HCT116 (cell line): ENCODE data around the gene FOXA2. TPM values are rescaled to one million over a fixed set of nuclear protein-coding genes. Genes with fewer than 3 reads are reported as not detected.

Experiments
- ATAC-seq: fragments of 200-7000 bp; cut with Tn5 transposase; 2 replicates; pipeline ENCODE4 v1.9.1; 2020; ENCODE audit warnings: mild to moderate bottlenecking, moderate library complexity
- BruUV-seq: library from RNA; stranded (reverse); fragments of 400-500 nt; replicated peaks from 2 replicates; lab custom pipeline; 2021; lab: Mats Ljungman, UMichigan
- CTCF ChIA-PET: fragments of 300-600 bp; sonication (Branson Sonifier 250); formaldehyde crosslinking; loops from one replicate; lab custom pipeline; 2021; ENCODE audit warnings: antibody characterized with exemption; lab: Charles Lee
- POLR2A ChIA-PET: fragments of 300-600, 350-600 bp; sonication (Branson Sonifier 250); formaldehyde crosslinking; loops from one replicate; lab custom pipeline; 2021; ENCODE audit warnings: antibody characterized with exemption; lab: Charles Lee
- RAD21 ChIA-PET, 2 experiments: fragments of 300-600 bp; sonication (Branson Sonifier 250); formaldehyde crosslinking; loops; one replicate each; lab custom pipeline; 2023; ENCODE audit warnings: low total read pairs in 2 of 2; ENCODE audit not compliant: uncharacterized antibody in 2 of 2, unreplicated experiment in 2 of 2, low non-redundant PET in 1 of 2; lab: Charles Lee
- DNase-seq: peaks from one replicate; pipeline ENCODE4 v3.0.0-alpha.2; 2010; ENCODE audit warnings: low read depth, low spot score
- H2AFZ ChIP-seq: fragments of 200-600 bp; shearing (Covaris generic), sonication (generic); 2 replicates; pipeline ENCODE4 v1.6.1; 2017; ENCODE audit warnings: low read depth, mixed run types, mixed read lengths, antibody characterized with exemption, low read length; ENCODE audit not compliant: poor library complexity, severe bottlenecking
- H3K27ac ChIP-seq: 2 replicates; pipeline ENCODE4 v1.5.1; 2012; ENCODE audit warnings: low read depth, low read length
- H3K27me3 ChIP-seq: fragments of 200-600 bp; sonication (generic); 2 replicates; pipeline ENCODE4 v1.6.1; 2016; ENCODE audit warnings: mixed run types, low read length, mixed read lengths; ENCODE audit not compliant: insufficient read depth
- H3K36me3 ChIP-seq, 2 experiments: fragments of 200-500 bp in 1 of 2; fragments of 200-600 bp in 1 of 2; sonication (Bioruptor generic) in 1 of 2; sonication (generic) in 1 of 2; 2 replicates each; pipeline versions ENCODE4 v1.5.1 to v1.6.1; 2014 to 2016; ENCODE audit warnings: low read length in 2 of 2, inconsistent platforms in 1 of 2, mixed read lengths in 1 of 2, mixed run types in 1 of 2; ENCODE audit not compliant: insufficient read depth in 2 of 2, control insufficient read depth in 1 of 2
- H3K4me1 ChIP-seq, 2 experiments: fragments of 200-600 bp in 1 of 2; sonication (generic) in 1 of 2; 2 replicates each; pipeline versions ENCODE4 v1.5.1 to v1.6.1; 2012 to 2017; ENCODE audit warnings: low read length in 2 of 2, inconsistent platforms in 1 of 2, mild to moderate bottlenecking in 1 of 2, mixed read lengths in 1 of 2, mixed run types in 1 of 2, moderate library complexity in 1 of 2; ENCODE audit not compliant: insufficient read depth in 2 of 2, control insufficient read depth in 1 of 2
- H3K4me2 ChIP-seq: fragments of 200-600 bp; sonication (generic); 2 replicates; pipeline ENCODE4 v1.6.1; 2017; ENCODE audit warnings: mixed run types, low read length, mixed read lengths
- H3K4me3 ChIP-seq, 2 experiments: fragments of 200-600 bp in 1 of 2; sonication (generic) in 1 of 2; replicated peaks in 1 of 2; 2 replicates each; pipeline ENCODE4 v1.5.1; 2011 to 2016; ENCODE audit warnings: low read length in 2 of 2, control low read depth in 1 of 2, low read depth in 1 of 2, mild to moderate bottlenecking in 1 of 2, mixed read lengths in 1 of 2, mixed run types in 1 of 2
- H3K79me2 ChIP-seq: fragments of 200-600 bp; sonication (generic); 2 replicates; pipeline ENCODE4 v1.6.1; 2017; ENCODE audit warnings: mild to moderate bottlenecking, mixed run types, low read length, moderate library complexity, mixed read lengths; ENCODE audit not compliant: insufficient read depth
- H3K9ac ChIP-seq: fragments of 200-600 bp; sonication (generic); 2 replicates; pipeline ENCODE4 v1.6.1; 2016; ENCODE audit warnings: low read length, mixed read lengths
- H3K9me2 ChIP-seq: fragments of 200-600 bp; sonication (generic), shearing (Covaris generic); 2 replicates; pipeline ENCODE4 v1.6.1; 2017; ENCODE audit warnings: mixed run types, mild to moderate bottlenecking, moderate library complexity; ENCODE audit not compliant: insufficient read depth
- H3K9me3 ChIP-seq, 2 experiments: fragments of 200-500 bp in 1 of 2; fragments of 200-600 bp in 1 of 2; sonication (Bioruptor generic) in 1 of 2; sonication (generic) in 1 of 2; 2 replicates each; pipeline ENCODE4 v1.6.1; 2014 to 2017; ENCODE audit warnings: low read length in 2 of 2, mixed read lengths in 2 of 2, inconsistent platforms in 1 of 2, low read depth in 1 of 2, mild to moderate bottlenecking in 1 of 2, mixed run types in 1 of 2, moderate library complexity in 1 of 2; ENCODE audit not compliant: control insufficient read depth in 1 of 2, insufficient read depth in 1 of 2
- H4K20me1 ChIP-seq: fragments of 200-600 bp; sonication (generic), shearing (Covaris generic); 2 replicates; pipeline ENCODE4 v1.6.1; 2017; ENCODE audit warnings: mixed run types, mild to moderate bottlenecking, moderate library complexity; ENCODE audit not compliant: insufficient read depth
- CBX3 ChIP-seq: IDR thresholded peaks from 2 replicates; pipeline ENCODE4 v1.6.1; 2012; ENCODE audit warnings: low read depth
- CEBPB ChIP-seq: IDR thresholded peaks from 2 replicates; pipeline ENCODE4 v1.6.1; 2012; ENCODE audit warnings: low read depth
- EGR1 ChIP-seq: IDR thresholded peaks from 2 replicates; pipeline ENCODE4 v1.6.1; 2012; ENCODE audit warnings: low read depth
- ELF1 ChIP-seq: IDR thresholded peaks from 2 replicates; pipeline ENCODE4 v1.6.1; 2012; ENCODE audit warnings: low read depth, borderline replicate concordance
- EZH2 ChIP-seq: fragments of 200-600 bp; sonication (generic); IDR thresholded peaks from 2 replicates; pipeline ENCODE4 v1.6.1; 2017; ENCODE audit warnings: antibody characterized with exemption, mixed run types
- EZH2phosphoT487 ChIP-seq: fragments of 200-600 bp; IDR thresholded peaks from 2 replicates; pipeline ENCODE4 v1.6.1; 2018; ENCODE audit warnings: antibody characterized with exemption, borderline replicate concordance
- FOSL1 ChIP-seq: IDR thresholded peaks from 2 replicates; pipeline ENCODE4 v1.6.1; 2012; ENCODE audit warnings: low read depth
- JUND ChIP-seq: IDR thresholded peaks from 2 replicates; pipeline ENCODE4 v1.6.1; 2012
- POLR2A ChIP-seq: IDR thresholded peaks from 2 replicates; pipeline ENCODE4 v1.7.0; 2011; ENCODE audit warnings: borderline replicate concordance; ENCODE audit not compliant: insufficient read depth, insufficient read length; ENCODE audit errors: extremely low read depth
- POLR2AphosphoS5 ChIP-seq: IDR thresholded peaks from 2 replicates; pipeline ENCODE4 v1.6.1; 2011; ENCODE audit warnings: mild to moderate bottlenecking, low read depth, low read length, moderate library complexity
- RAD21 ChIP-seq: IDR thresholded peaks from 2 replicates; pipeline ENCODE4 v1.6.1; 2012; ENCODE audit warnings: low read depth, mild to moderate bottlenecking
- REST ChIP-seq: IDR thresholded peaks from 2 replicates; pipeline ENCODE4 v1.6.1; 2012; ENCODE audit warnings: low read depth
- SIN3A ChIP-seq: IDR thresholded peaks from 2 replicates; pipeline ENCODE4 v1.6.1; 2012; ENCODE audit warnings: low read depth
- SP1 ChIP-seq: IDR thresholded peaks from 2 replicates; pipeline ENCODE4 v1.6.1; 2012; ENCODE audit warnings: low read depth
- TCF7L2 ChIP-seq: IDR thresholded peaks from 2 replicates; pipeline ENCODE4 v1.7.0; 2011; ENCODE audit warnings: borderline replicate concordance, inconsistent platforms; ENCODE audit not compliant: insufficient read depth, insufficient read length; ENCODE audit errors: extremely low read depth
- YY1 ChIP-seq: IDR thresholded peaks from 2 replicates; pipeline ENCODE4 v1.6.1; 2011; ENCODE audit warnings: low read length, low read depth, moderate library complexity, mild to moderate bottlenecking; ENCODE audit not compliant: insufficient replicate concordance; ENCODE audit errors: extremely low read depth
- ZFX ChIP-seq: fragments of 450-650 bp; IDR thresholded peaks from 2 replicates; pipeline ENCODE4 v1.6.1; 2017
- ZNF274 ChIP-seq: fragments of 200-500 bp; sonication (Bioruptor generic); IDR thresholded peaks from 2 replicates; pipeline ENCODE4 v1.6.1; 2014; ENCODE audit warnings: mild to moderate bottlenecking, low read depth, low read length, inconsistent platforms
- intact Hi-C: fragments of 100-400 bp; cut with micrococcal nuclease; formaldehyde crosslinking; loops from 2 replicates; pipeline ENCODE4 v1.10.0; 2022
- total RNA-seq: library from RNA; stranded (reverse); gene quantifications from one replicate; pipeline ENCODE4 v1.2.1, GENCODE V29; 2021; ENCODE audit not compliant: unreplicated experiment
- TF ChIP-seq, protein P1 (sequence below): IDR thresholded peaks from 2 replicates; pipeline ENCODE4 v1.6.1; 2012

FOXA2 gene
- total RNA-seq, 1 experiment from 2014 or later, result 0.10 TPM

DNA sequence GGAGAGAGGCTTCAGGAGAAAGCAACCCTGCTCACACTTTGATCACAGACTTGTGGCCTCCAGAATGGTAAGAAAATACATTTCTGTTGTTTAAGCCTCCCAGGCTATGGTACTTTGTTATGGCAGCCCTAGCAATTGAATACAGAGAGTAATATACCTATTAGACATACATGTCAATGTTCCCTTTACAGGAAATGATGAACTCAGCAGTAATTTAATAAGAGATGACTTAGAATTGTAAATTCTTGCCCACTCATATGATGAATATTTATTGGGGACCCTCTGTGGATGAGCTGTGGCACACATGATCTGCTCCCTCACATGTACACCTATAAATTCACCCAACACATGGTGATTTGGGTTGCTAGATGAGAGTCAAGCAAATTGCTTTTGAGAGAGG, 20.4 kb upstream of the FOXA2 start:
- H3K9me3 ChIP-seq, result no peaks in the 10 kb centered on the region
- H3K4me3 ChIP-seq, result no peak overlapping the region
- RAD21 ChIA-PET, result no interaction called here
- no peak overlapping the region for H3K9ac ChIP-seq
- no TSS peak for BruUV-seq
- DNase-seq, result no peak
- no peaks in the 10 kb centered on the region for H3K36me3 ChIP-seq
- intact Hi-C loops, result no loop called here
- POLR2A ChIA-PET, result no interaction called here
- no peaks in the 10 kb centered on the region for H3K79me2 ChIP-seq
- H3K4me1 ChIP-seq, result no peaks in the 10 kb centered on the region
- TF ChIP-seq POLR2A, result no peak
- TF ChIP-seq ELF1, result no peak
- TF ChIP-seq EGR1, result no peak
- TF ChIP-seq TCF7L2, result no peak
- no peak for TF ChIP-seq ZFX
- no peak for TF ChIP-seq SIN3A
- TF ChIP-seq JUND, result no peak
- TF ChIP-seq CEBPB, result no peak
- TF ChIP-seq ZNF274, result no peak
- TF ChIP-seq CBX3, result no peak
- TF ChIP-seq SP1, result no peak
- no peak for TF ChIP-seq EZH2
- TF ChIP-seq FOSL1, result no peak
- TF ChIP-seq EZH2phosphoT487, result no peak
- TF ChIP-seq RAD21, result no peak
- TF ChIP-seq, protein P1, sequence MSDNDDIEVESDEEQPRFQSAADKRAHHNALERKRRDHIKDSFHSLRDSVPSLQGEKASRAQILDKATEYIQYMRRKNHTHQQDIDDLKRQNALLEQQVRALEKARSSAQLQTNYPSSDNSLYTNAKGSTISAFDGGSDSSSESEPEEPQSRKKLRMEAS, result no peak
- no peak for TF ChIP-seq POLR2AphosphoS5
- TF ChIP-seq YY1, result no peak
- no peak for TF ChIP-seq REST
- no peak overlapping the region for H2AFZ ChIP-seq
- no peak for ATAC-seq
- H3K4me2 ChIP-seq, result no peak overlapping the region
- no peak overlapping the region for H3K27ac ChIP-seq
- H4K20me1 ChIP-seq, result no peaks in the 10 kb centered on the region
- CTCF ChIA-PET, result no interaction called here
- peaks cover 17% of the 10 kb centered on the region; the same call in 1 of the 2 replicates for H3K27me3 ChIP-seq
- H3K9me2 ChIP-seq, result no peaks in the 10 kb centered on the region
